Measurements from ENCODE around the gene ZNF648.

DNA sequence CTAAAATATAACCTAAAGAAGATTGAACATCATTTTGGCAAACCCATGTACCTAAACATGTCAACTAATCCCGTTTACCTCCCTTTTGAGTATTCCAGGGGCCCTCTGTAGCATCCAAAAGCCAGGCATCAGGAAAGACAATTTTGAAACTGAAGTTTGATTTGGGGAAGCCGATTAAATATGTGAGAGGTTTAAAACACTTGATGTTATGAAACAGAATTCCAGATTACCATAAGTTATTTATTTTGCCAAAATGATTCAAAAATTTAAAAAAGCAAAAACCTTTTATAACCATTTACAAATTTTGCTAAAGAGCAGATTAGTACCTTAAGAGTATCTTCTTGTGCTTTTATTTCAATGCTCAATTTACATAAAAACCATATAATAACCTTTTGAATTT is 23.3 kb downstream of the ZNF648 start:
- TF ChIP-seq CBX8 (IDR thresholded peaks at IDR 0.05), result no peak
- TF ChIP-seq, protein P1, sequence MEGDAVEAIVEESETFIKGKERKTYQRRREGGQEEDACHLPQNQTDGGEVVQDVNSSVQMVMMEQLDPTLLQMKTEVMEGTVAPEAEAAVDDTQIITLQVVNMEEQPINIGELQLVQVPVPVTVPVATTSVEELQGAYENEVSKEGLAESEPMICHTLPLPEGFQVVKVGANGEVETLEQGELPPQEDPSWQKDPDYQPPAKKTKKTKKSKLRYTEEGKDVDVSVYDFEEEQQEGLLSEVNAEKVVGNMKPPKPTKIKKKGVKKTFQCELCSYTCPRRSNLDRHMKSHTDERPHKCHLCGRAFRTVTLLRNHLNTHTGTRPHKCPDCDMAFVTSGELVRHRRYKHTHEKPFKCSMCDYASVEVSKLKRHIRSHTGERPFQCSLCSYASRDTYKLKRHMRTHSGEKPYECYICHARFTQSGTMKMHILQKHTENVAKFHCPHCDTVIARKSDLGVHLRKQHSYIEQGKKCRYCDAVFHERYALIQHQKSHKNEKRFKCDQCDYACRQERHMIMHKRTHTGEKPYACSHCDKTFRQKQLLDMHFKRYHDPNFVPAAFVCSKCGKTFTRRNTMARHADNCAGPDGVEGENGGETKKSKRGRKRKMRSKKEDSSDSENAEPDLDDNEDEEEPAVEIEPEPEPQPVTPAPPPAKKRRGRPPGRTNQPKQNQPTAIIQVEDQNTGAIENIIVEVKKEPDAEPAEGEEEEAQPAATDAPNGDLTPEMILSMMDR (IDR thresholded peaks at IDR 0.05), result no peak
- TF ChIP-seq POLR2A (IDR thresholded peaks at IDR 0.05; ENCODE audit: low read length), result no peak
- TF ChIP-seq CEBPB (IDR thresholded peaks at IDR 0.05), result no peak
- no peak for TF ChIP-seq ESRRA (IDR thresholded peaks at IDR 0.05; ENCODE audit: borderline replicate concordance, low read length)
- TF ChIP-seq, protein P2, sequence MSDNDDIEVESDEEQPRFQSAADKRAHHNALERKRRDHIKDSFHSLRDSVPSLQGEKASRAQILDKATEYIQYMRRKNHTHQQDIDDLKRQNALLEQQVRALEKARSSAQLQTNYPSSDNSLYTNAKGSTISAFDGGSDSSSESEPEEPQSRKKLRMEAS (IDR thresholded peaks at IDR 0.05), result no peak
- TF ChIP-seq RAD21 (conservative IDR thresholded peaks at IDR 0.05 in 1 of 2, IDR thresholded peaks at IDR 0.05 in 1 of 2), result no peak
- no peak for TF ChIP-seq MAZ (IDR thresholded peaks at IDR 0.05; ENCODE audit: borderline replicate concordance, low read depth, low read length)
- no peak for TF ChIP-seq RFX5 (IDR thresholded peaks at IDR 0.05)
- no peak for TF ChIP-seq ZFP36 (IDR thresholded peaks at IDR 0.05; ENCODE audit: borderline replicate concordance, partially characterized antibody)
